Activated T-cell treated with anti-CD3 and anti-CD28 coated beads, Interleukin-2, amount 50 U/mL, for 48 hours (primary cell): ENCODE data around the gene ENAH.
"Not testable (repeated sequence)": the region's sequence is repeated elsewhere in the genome, so short reads cannot be mapped to it uniquely, and the experiment has no call there.

ENCODE experiments used
- DNase-seq, 2 experiments: peaks; one replicate each; pipeline ENCODE4 v3.0.0-alpha.2; 2020

Gene ENAH

GRCh38 chr1:225670806-225671733, 18.1 kb upstream of the ENAH start:
- no peak for DNase-seq

- DNase-seq = no peak
Observed at GRCh38 chr1:225670356-225670755, 17.4 kb upstream of the ENAH start.

GRCh38 chr1:225668222-225668621, 15.3 kb upstream of the ENAH start:
- no peak for DNase-seq

- no peak for DNase-seq
Observed at GRCh38 chr1:225667362-225667761, 14.4 kb upstream of the ENAH start.

GRCh38 chr1:225666495-225666894, 13.6 kb upstream of the ENAH start:
- no peak for DNase-seq

GRCh38 chr1:225664762-225665161, 11.8 kb upstream of the ENAH start:
- no peak for DNase-seq

GRCh38 chr1:225662155-225662554, 9.2 kb upstream of the ENAH start:
- DNase-seq = no peak

- DNase-seq = no peak
Observed at GRCh38 chr1:225660544-225660946, 7.6 kb upstream of the ENAH start.

GRCh38 chr1:225658041-225658440, 5.1 kb upstream of the ENAH start:
- DNase-seq = no peak

- no peak for DNase-seq
Observed at GRCh38 chr1:225657462-225657989, 4.6 kb upstream of the ENAH start.

- not testable (repeated sequence) for DNase-seq
Observed at GRCh38 chr1:225656259-225656655, 3.3 kb upstream of the ENAH start.

GRCh38 chr1:225655509-225656258, 2.8 kb upstream of the ENAH start:
- no peak for DNase-seq

GRCh38 chr1:225654688-225655508, 2.0 kb upstream of the ENAH start:
- no peak for DNase-seq

- DNase-seq = no peak
Observed at GRCh38 chr1:225654277-225654597, 1.3 kb upstream of the ENAH start.

- peak; percentile 47 to 50 for DNase-seq
Observed at GRCh38 chr1:225653463-225654276, 747 bp upstream of the ENAH start.

GRCh38 chr1:225651872-225652728, 823 bp downstream of the ENAH start:
- DNase-seq = no peak

GRCh38 chr1:225651376-225651871, 1.5 kb downstream of the ENAH start:
- DNase-seq = no peak

GRCh38 chr1:225650179-225650578, 2.7 kb downstream of the ENAH start:
- no peak for DNase-seq

GRCh38 chr1:225645194-225645895, 7.6 kb downstream of the ENAH start:
- no peak for DNase-seq

GRCh38 chr1:225644666-225645065, 8.3 kb downstream of the ENAH start:
- no peak for DNase-seq
